GM10266 (cell line): ENCODE data around the gene LIN28B.
"Not testable (repeated sequence)": the region's sequence is repeated elsewhere in the genome, so short reads cannot be mapped to it uniquely, and the experiment has no call there.

ENCODE experiments used
- DNase-seq: peaks from one replicate; pipeline ENCODE4 v3.0.0; 2012; ENCODE audit errors: extremely low spot score
- TF ChIP-seq, protein P1 (sequence below): IDR thresholded peaks from 2 replicates; pipeline ENCODE4 v1.5.1; 2012; ENCODE audit warnings: mild to moderate bottlenecking, low read depth; ENCODE audit not compliant: control insufficient read depth, insufficient read depth; ENCODE audit errors: missing control alignments

LIN28B gene

DNA sequence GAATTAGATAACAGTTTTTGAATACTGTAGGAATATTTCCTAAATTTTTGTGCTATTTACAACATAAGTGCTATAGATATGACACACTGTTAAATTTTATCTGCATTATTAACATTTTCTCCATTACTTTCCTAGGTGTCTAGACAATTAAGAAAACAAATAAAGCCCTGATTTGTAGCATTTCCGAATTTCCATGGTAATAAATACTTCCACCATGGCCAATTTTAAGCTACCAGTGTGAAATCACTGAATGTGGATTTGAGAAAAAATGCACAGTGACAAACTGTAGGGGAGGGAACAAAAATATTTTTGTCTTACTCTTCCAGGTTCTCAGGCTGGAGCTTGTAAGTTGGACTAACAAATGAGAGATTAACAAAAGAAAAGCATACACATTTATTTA is 27.9 kb downstream of the LIN28B start:
- TF ChIP-seq, protein P1, sequence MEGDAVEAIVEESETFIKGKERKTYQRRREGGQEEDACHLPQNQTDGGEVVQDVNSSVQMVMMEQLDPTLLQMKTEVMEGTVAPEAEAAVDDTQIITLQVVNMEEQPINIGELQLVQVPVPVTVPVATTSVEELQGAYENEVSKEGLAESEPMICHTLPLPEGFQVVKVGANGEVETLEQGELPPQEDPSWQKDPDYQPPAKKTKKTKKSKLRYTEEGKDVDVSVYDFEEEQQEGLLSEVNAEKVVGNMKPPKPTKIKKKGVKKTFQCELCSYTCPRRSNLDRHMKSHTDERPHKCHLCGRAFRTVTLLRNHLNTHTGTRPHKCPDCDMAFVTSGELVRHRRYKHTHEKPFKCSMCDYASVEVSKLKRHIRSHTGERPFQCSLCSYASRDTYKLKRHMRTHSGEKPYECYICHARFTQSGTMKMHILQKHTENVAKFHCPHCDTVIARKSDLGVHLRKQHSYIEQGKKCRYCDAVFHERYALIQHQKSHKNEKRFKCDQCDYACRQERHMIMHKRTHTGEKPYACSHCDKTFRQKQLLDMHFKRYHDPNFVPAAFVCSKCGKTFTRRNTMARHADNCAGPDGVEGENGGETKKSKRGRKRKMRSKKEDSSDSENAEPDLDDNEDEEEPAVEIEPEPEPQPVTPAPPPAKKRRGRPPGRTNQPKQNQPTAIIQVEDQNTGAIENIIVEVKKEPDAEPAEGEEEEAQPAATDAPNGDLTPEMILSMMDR, result no peak
- DNase-seq, result no peak

DNA sequence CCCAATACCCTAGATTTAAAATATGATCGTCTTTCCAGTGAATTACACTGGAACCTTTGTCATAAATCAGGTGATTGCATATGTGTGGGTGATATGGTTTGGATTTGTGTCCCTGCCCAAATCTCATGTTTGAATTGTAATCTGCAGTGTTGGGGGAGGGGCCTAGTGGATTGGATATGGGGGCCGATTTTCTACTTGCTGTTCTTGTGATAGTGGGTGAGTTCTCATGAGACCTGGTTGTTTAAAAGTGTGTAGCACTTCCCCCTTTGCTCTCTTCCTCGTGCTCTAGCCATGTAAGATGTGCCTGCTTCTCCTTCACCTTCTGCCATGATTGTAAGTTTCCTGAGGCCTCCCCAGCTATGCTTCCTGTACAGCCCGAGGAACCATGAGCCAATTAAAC is 29.0 kb downstream of the LIN28B start:
- not testable (repeated sequence) for DNase-seq

DNA sequence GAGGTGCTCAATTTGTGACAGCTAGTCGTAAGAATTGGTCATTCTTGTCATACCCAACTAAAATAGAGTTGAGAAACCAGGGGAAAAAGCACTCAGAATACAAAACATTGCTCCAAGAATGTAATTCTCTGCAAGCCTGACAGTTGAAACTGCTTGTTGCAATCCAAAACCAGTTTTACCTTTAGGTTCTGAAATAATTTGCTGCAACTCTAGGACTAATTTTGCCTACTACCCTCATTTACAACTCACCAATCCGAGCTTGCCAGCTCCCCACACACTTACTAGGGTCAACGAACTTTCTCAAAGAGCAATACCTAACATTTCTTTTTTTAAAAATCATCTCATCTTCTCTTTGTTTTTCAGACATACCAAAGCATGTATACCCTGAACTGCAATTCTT is 29.7 kb downstream of the LIN28B start:
- TF ChIP-seq, protein P1, result no peak

DNA sequence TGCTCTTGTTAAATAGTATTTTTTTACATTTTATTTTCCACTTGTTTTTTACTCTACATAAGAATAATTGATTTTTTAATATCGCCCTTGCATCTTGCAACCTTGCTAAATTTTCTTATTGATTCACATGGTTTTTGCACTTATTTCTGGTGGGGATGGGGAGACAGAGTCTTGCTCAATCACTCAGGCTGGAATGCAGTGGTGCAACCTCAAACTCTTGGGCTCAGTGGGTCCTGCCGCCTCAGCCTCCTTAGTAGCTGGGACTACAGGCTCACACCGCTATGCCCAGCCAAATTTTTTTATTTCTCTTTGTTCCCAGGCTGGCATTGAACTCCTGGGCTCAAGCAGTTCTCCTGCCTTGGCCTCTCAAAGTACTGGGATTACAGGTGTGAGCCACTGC is 30.3 kb downstream of the LIN28B start:
- TF ChIP-seq, protein P1, result no peak
- no peak for DNase-seq

More for the DNA sequence above, 29.7 kb downstream of the LIN28B start:
- no peak for DNase-seq

DNA sequence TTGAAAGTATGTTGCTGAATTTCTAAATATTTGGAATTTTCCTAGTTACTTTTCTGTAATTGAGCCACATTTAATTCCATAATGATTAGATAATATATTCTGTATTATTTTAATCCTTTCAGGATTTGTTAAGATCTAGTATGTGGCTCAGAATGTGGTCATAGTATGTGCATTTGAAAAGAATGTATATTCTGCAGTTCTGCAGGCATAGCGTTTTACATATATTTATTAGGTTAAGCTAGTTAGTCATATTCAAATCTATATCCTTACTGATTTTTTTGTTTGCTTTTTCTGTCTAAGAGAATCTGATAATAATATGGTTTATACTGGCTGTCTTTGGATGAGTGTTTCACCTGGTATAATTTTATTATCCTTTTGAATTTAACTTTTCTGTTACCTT is 33.2 kb downstream of the LIN28B start:
- DNase-seq, result no peak
- TF ChIP-seq, protein P1, result no peak

DNA sequence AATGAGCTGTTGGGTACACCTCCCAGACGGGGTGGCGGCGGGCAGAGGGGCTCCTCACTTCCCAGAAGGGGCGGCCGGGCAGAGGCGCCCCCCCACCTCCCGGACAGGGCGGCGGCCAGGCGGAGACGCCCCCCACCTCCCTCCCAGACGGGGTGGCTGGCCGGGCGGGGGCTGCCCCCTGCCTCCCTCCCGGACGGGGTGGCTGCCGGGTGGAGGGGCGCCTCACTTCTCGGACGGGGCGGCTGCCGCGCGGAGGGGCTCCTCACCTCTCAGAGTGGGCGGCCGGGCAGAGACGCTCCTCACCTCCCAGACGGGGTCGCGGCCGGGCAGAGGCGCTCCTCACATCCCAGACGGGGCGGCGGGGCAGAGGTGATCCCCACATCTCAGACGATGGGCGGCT is 34.2 kb downstream of the LIN28B start:
- not testable (repeated sequence) for DNase-seq

DNA sequence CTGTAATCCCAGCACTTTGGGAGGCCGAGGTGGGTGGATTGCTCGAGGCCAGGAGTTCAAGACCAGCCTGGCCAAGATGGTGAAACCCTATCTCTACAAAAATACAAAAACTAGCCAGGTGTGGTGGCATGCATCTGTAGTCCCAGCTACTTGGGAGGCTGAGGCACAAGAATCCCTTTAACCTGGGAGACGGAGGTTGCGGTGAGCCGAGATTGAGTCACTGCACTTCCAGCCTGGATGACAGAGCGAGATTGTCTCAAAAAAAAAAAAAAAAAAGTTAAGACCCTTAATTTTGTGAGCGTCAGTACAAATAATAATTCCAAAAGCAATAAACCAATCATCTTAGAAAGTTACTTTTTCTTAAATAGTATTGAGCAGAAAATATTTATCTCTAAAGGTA is 36.7 kb downstream of the LIN28B start:
- DNase-seq, result not testable (repeated sequence)

DNA sequence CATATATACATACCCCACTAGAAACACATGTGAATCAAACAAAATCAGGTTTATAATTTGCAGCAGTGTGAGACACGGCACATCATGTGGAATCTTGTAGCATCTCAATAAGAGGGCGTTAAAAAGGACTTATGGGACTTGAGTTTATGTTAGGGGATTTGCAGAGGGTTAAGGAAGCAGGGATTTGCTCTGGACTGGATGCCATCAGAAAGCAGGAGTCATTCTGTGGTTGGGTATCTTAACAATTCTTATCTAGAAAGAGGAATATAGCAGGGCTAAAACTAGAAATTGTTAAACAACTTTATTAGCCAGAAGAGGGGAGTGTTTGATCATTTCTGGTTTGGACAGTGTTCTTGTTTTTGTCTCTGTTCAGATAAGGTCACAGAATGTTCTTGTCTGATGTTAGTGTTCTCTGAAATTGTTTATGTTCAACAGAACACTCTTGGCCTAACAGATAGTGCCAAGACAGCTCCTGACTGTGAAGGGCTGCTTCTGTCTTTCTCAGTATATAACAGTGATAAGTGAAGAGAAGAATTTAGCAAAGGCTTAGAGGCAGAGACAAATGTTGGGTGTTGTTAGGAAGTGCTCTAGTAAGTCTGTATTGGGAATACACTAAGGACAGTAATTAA is 39.2 kb downstream of the LIN28B start:
- no peak for DNase-seq
- TF ChIP-seq, protein P1, result no peak

DNA sequence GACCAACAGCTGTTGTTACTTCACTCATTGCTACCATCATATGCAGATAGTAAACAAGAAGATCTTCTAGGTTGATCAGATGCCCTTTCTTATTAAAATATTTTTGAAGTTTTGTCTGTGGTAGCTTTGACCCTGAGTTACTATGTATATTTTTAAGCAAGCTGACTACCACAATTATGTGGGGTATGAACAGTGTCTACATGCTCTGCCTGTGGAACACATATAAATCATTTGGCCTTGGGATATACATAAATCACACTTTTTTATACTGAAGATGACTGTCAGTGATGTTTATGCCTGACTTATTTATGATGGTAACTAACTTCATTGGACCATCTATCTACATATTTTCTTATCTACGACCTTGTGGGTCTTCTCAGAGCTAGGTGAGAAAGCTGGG is 44.2 kb downstream of the LIN28B start:
- no peak for DNase-seq
- TF ChIP-seq, protein P1, result no peak
